Measurements from ENCODE around the gene KLHL12. TPM values are rescaled to one million over a fixed set of nuclear protein-coding genes. Genes with fewer than 3 reads are reported as not detected.
A peak's percentile ranks its signal among the peaks of the same experiment; 100 is the strongest.

Gene KLHL12
- 10 to 100 TPM; 32.9 to 38.8 TPM for total RNA-seq
- 10 to 100 TPM; 32.3 to 35.8 TPM for polyA plus RNA-seq (ENCODE audit: insufficient read length in 2 of 2)
- long read RNA-seq, donor 1, transcript KLHL12-203 (12 exons, 3,359 nt): major isoform, 5 of 5 reads
- long read RNA-seq, donor 1, partial matches to known transcripts: 0 of 5 reads
- long read RNA-seq, donor 1, other reads (novel, unspliced or antisense): 0 of 5 reads
- long read RNA-seq, donor 2, partial matches to known transcripts: 0 of 3 reads
- long read RNA-seq, donor 2, other reads (novel, unspliced or antisense): 0 of 3 reads
- long read RNA-seq, donor 3, transcript KLHL12-203 (12 exons, 3,359 nt): major isoform, 5 of 5 reads
- long read RNA-seq, donor 3, partial matches to known transcripts: 0 of 5 reads
- long read RNA-seq, donor 3, other reads (novel, unspliced or antisense): 0 of 5 reads
- long read RNA-seq, donor 4, transcript KLHL12-203 (12 exons, 3,359 nt): major isoform, 7 of 7 reads
- long read RNA-seq, donor 4, partial matches to known transcripts: 0 of 7 reads
- long read RNA-seq, donor 4, other reads (novel, unspliced or antisense): 0 of 7 reads

DNA sequence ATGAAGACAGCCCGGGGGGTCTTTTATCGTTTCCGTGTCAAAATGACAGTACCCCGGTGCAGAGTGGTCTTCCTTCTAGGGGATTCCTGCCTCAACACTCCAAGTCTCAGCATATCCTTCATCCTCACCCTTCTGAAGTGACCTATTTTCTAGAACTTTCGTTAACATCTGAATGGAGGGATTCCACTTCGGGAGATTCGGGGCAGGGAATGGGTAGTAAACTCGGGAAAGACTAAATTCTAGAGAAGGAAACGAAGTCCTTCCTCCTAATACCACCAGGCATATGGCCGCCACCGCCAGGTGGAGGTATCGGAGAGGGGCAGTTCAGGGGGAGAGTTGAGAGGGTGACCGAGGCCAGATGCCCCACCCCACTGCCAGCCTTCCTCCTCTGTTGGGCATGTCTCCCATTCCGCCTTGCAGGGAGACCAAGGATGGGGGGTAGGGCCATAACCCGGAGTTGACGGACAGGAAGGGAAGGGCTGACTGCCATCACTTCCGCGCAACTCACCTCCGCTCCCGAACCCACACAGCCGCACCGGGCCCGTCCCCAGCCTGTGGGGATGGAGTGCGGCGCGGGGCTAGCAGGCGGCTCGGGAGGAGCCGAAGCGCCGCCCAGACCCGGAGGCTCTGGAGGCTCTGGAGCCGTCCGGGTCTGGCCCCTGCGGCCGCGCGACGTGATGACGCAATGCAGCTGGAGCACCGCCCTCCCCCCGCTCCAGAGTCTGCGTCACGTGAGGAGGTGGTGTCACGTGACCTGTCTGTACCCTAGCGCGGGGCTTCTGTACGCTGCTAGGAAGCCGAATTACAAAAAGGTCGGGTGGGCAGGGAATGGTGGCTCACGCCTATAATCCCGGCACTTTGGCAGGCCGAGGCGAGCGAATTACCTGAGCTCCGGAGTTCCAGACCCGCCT lies at the start of gene KLHL12:
Gene KLHL12, minus strand, starts transcription at position 654 of the 911 bp plus-strand sequence. CDS start 2,072 bp downstream, outside the sequence.
- Histone ChIP-seq H3K27ac (ENCODE audit: low read depth, low read length) (peak within 1 kb of the TSS; percentile 91), H3K4me3 (ENCODE audit: low read depth, low read length) (peak within 1 kb of the TSS; percentile 98), H3K27me3 (ENCODE audit: control insufficient read depth, insufficient read depth, low read length) (no peaks in the 10 kb centered on the region), H3K4me1 (ENCODE audit: control insufficient read depth, insufficient read depth, low read length) (peaks cover 6% of the 10 kb centered on the region), H3K36me3 (ENCODE audit: control insufficient read depth, insufficient read depth, low read length) (no peaks in the 10 kb centered on the region), H3K9me3 (ENCODE audit: control insufficient read depth, insufficient read depth, low read length) (no peaks in the 10 kb centered on the region)
- under 1% methylated on average over 46 of the region's 57 CpGs for WGBS (ENCODE audit: insufficient coverage)
- DNase-seq (ENCODE audit: low read depth in 4 of 6, low spot score in 6 of 6): peak; percentile 89 to 99 (median 96)

DNA sequence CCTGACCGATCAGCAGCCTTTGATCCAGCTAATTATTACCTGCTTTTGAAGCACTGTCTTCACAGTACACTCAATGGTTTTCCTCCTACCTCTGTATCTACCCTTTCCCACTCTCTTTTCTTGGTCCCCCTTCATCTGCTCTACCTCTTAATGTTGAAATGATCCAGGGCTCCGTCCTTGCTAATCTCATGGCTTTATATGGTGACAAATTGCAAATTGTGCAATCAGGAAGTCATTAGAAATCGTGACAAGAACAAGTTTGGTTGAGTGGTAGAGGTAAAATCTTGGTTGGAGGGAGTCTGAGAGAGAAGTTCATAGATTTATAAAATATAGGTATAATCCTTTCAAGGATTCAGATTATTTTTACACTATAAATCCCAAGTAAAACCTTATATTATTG lies 49.6 kb upstream of the KLHL12 start:
- Histone ChIP-seq H3K27ac (ENCODE audit: low read depth, low read length) (no peak overlapping the region), H3K27me3 (ENCODE audit: control insufficient read depth, insufficient read depth, low read length) (peaks cover 16% of the 10 kb centered on the region), H3K4me3 (ENCODE audit: low read depth, low read length) (no peak overlapping the region), H3K4me1 (ENCODE audit: control insufficient read depth, insufficient read depth, low read length) (no peaks in the 10 kb centered on the region), H3K9me3 (ENCODE audit: control insufficient read depth, insufficient read depth, low read length) (no peaks in the 10 kb centered on the region), H3K36me3 (ENCODE audit: control insufficient read depth, insufficient read depth, low read length) (no peaks in the 10 kb centered on the region)
- 77% methylated on average over 2 of the region's 3 CpGs for WGBS (ENCODE audit: insufficient coverage)
- no peak for DNase-seq (ENCODE audit: low read depth in 4 of 6, low spot score in 6 of 6)

DNA sequence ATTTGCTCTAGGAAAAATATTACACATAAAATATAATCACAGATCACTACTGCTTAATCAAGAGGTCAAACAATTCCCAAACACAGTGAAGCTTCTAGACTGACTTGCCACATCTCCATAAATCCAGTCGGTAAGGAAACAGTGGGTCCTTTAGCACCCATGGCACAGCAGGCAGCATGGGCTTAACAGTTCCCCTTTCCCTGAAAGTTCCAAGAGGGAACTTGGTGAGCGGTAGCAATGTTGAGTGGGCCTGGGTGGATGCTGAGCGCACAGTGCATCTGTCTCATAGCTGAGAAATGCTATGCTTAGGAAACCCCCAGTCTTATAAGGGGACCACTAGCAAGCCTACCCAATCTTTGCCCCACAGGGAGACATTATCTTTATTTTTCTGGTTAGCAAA lies 47.8 kb upstream of the KLHL12 start:
- Histone ChIP-seq H3K27me3 (ENCODE audit: control insufficient read depth, insufficient read depth, low read length) (peaks cover 16% of the 10 kb centered on the region), H3K27ac (ENCODE audit: low read depth, low read length) (no peak overlapping the region), H3K9me3 (ENCODE audit: control insufficient read depth, insufficient read depth, low read length) (no peaks in the 10 kb centered on the region), H3K36me3 (ENCODE audit: control insufficient read depth, insufficient read depth, low read length) (no peaks in the 10 kb centered on the region), H3K4me1 (ENCODE audit: control insufficient read depth, insufficient read depth, low read length) (no peaks in the 10 kb centered on the region), H3K4me3 (ENCODE audit: low read depth, low read length) (no peak overlapping the region)
- DNase-seq (ENCODE audit: low read depth in 4 of 6, low spot score in 6 of 6): no peak
- 83% methylated on average over 1 of the region's 3 CpGs for WGBS (ENCODE audit: insufficient coverage)

DNA sequence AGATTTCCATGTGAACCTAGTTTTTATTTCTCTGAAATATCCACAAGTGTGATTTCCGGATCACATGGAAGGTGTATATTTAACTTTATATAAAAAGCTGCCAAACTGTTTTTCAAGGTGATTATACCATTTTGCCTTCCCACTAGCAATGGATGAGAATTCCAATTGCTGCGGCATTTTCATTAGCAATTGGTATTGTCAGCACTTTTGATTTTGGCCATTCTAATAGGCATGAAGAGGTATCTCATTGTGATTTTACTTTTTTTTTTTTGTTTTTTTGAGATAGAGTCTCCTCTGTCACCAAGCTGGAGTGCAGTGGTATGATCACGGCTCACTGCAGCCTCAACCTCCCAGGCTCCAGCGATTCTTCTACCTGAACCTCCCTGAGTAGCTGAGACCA lies 45.0 kb upstream of the KLHL12 start:
- H3K4me3 ChIP-seq (ENCODE audit: low read depth, low read length): no peak overlapping the region
- peaks cover 9% of the 10 kb centered on the region for H3K27me3 ChIP-seq (ENCODE audit: control insufficient read depth, insufficient read depth, low read length)
- peaks cover 2% of the 10 kb centered on the region for H3K4me1 ChIP-seq (ENCODE audit: control insufficient read depth, insufficient read depth, low read length)
- no peak overlapping the region for H3K27ac ChIP-seq (ENCODE audit: low read depth, low read length)
- no peaks in the 10 kb centered on the region for H3K9me3 ChIP-seq (ENCODE audit: control insufficient read depth, insufficient read depth, low read length)
- no CpG with 5 or more reads among the region's 4 CpGs for whole genome bisulfite sequencing (ENCODE audit: insufficient coverage)
- no peaks in the 10 kb centered on the region for H3K36me3 ChIP-seq (ENCODE audit: control insufficient read depth, insufficient read depth, low read length)
- DNase-seq (ENCODE audit: low read depth in 4 of 6, low spot score in 6 of 6): no peak

DNA sequence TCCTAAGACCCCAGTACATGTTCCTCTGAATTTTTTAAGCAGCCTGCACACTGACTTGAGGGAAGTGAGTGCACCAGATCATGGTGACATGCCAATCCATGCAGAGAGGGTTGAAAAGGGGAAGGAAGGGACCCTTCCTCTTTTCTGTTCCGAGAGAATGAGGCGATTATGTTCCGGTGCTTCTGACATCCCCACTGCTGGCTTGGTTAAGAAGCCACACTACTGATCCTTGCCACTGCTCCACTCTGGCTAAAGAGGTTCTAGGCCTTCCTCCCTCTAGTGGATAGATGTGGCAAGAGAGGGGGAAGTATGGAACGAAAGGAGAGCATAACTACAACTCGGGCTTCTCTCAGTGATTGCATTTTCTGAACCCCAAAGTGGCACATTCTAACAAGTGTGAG lies 41.9 kb upstream of the KLHL12 start:
- H3K4me3 ChIP-seq (ENCODE audit: low read depth, low read length): no peak overlapping the region
- peaks cover 13% of the 10 kb centered on the region for H3K4me1 ChIP-seq (ENCODE audit: control insufficient read depth, insufficient read depth, low read length)
- H3K27ac ChIP-seq (ENCODE audit: low read depth, low read length): no peak overlapping the region
- H3K36me3 ChIP-seq (ENCODE audit: control insufficient read depth, insufficient read depth, low read length): no peaks in the 10 kb centered on the region
- peak in 2 of 6 donors; percentile 67 to 68 for DNase-seq (ENCODE audit: low read depth in 4 of 6, low spot score in 6 of 6)
- 20% methylated on average over 1 of the region's 5 CpGs for WGBS (ENCODE audit: insufficient coverage)
- no peaks in the 10 kb centered on the region for H3K9me3 ChIP-seq (ENCODE audit: control insufficient read depth, insufficient read depth, low read length)
- no peaks in the 10 kb centered on the region for H3K27me3 ChIP-seq (ENCODE audit: control insufficient read depth, insufficient read depth, low read length)

DNA sequence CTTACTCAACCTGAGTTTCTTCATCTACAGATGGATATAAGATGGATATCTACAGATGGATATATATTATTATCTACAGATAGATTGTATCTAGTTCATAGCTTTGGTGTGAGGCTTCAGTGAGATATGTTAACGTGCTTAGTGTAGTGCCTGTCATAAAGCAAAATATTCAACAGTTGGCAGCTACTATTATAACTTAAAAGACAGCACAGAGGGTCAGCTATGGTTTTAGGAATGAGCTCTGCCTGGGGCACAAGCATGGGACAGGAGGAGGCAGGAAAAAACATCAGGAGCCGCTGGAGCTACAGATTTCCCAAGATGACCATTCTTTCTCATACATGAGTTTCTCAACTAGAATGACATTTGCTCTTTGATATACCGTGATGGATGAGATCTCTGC lies 41.3 kb upstream of the KLHL12 start:
- Histone ChIP-seq H3K4me3 (ENCODE audit: low read depth, low read length) (peak overlapping the region; percentile 74), H3K4me1 (ENCODE audit: control insufficient read depth, insufficient read depth, low read length) (peaks cover 13% of the 10 kb centered on the region), H3K27ac (ENCODE audit: low read depth, low read length) (no peak overlapping the region), H3K9me3 (ENCODE audit: control insufficient read depth, insufficient read depth, low read length) (no peaks in the 10 kb centered on the region), H3K36me3 (ENCODE audit: control insufficient read depth, insufficient read depth, low read length) (peaks cover 3% of the 10 kb centered on the region), H3K27me3 (ENCODE audit: control insufficient read depth, insufficient read depth, low read length) (no peaks in the 10 kb centered on the region)
- DNase-seq (ENCODE audit: low read depth in 4 of 6, low spot score in 6 of 6): no peak
- WGBS (ENCODE audit: insufficient coverage): no CpG with 5 or more reads among the region's 3 CpGs

DNA sequence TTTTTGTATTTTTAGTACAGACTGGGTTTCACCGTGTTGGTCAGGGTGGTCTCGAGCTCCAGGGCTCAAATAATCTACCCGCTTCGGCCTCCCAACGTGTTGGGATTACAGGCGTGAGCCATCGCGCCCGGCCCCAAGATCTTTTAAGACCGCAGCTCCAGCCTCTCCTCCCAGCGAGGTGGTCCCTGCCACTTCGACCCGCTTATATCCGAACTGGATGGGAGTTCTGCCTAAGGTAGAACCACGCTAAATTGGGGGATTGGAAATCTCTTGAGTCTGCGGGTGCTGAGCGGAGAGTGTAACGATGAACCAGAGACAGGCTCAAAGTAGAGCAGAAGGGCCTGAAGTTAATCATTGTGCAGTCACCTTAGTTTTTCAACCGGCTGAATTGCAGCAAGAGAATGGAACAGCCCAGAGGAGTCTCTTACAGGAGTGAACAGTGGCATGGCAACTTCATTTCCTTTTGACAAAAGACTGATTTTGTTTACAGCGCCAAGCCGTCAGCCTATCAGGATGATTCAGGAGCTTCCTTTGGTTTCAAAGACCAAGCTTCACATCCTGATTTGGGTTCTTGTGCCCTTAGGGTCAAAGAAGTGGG lies 40.7 kb upstream of the KLHL12 start:
- Histone ChIP-seq H3K4me1 (ENCODE audit: control insufficient read depth, insufficient read depth, low read length) (peaks cover 13% of the 10 kb centered on the region), H3K4me3 (ENCODE audit: low read depth, low read length) (peak overlapping the region; percentile 74), H3K27me3 (ENCODE audit: control insufficient read depth, insufficient read depth, low read length) (no peaks in the 10 kb centered on the region), H3K36me3 (ENCODE audit: control insufficient read depth, insufficient read depth, low read length) (peaks cover 6% of the 10 kb centered on the region), H3K9me3 (ENCODE audit: control insufficient read depth, insufficient read depth, low read length) (no peaks in the 10 kb centered on the region), H3K27ac (ENCODE audit: low read depth, low read length) (peak overlapping the region; percentile 64)
- no peak for DNase-seq (ENCODE audit: low read depth in 4 of 6, low spot score in 6 of 6)
- WGBS (ENCODE audit: insufficient coverage): under 1% methylated on average over 19 of the region's 21 CpGs

DNA sequence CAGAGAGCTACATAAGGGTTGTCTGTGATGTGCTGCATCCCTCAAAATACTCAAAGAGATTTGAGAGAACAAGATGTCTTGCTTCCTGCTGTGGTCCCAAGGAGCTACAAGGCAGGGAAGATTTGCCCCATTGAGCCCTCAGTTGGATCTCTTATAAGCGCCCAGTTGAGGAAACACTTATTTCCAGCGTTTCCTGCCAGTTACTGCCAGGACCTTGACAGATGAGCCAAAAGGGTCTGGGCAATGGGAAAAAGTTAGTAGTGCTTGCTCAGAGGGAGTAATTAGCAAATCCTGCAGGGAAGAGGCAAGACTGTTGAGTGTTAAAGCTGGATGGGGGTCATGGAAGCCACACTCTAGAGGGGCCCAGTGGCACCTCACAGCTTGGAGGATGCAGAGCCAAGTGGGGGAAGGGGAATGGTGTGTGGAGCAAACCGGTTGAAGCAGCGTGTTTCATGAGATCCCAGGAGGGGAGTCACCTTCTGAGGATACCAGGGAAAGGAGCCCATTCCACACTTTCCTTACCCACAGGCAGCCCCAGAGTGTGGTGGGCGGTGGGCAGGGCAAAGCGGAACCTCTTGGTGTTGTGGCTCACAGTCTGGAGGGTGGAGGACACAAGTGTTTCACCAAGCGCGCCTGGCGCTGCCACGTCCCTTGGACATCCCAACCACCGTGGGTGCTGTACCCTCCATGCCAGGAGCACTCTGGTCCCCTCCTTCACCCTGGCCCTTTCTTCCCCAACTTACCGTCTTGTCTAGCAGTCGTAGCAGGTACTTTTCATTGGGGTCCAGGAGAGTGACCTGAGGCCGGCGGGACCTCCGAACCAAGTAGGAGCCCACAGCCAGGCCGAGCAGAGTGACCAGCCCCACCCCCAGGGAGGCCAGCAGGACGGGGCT lies 39.2 kb upstream of the KLHL12 start:
- H3K4me1 ChIP-seq (ENCODE audit: control insufficient read depth, insufficient read depth, low read length): peaks cover 13% of the 10 kb centered on the region
- WGBS (ENCODE audit: insufficient coverage): 42% methylated on average over 15 of the region's 18 CpGs
- no peaks in the 10 kb centered on the region for H3K9me3 ChIP-seq (ENCODE audit: control insufficient read depth, insufficient read depth, low read length)
- no peaks in the 10 kb centered on the region for H3K27me3 ChIP-seq (ENCODE audit: control insufficient read depth, insufficient read depth, low read length)
- DNase-seq (ENCODE audit: low read depth in 4 of 6, low spot score in 6 of 6): peak in 1 of 6 donors; percentile 7
- H3K36me3 ChIP-seq (ENCODE audit: control insufficient read depth, insufficient read depth, low read length): peaks cover 18% of the 10 kb centered on the region
- peak overlapping the region; percentile 89 for H3K4me3 ChIP-seq (ENCODE audit: low read depth, low read length)
- peak overlapping the region; percentile 85 for H3K27ac ChIP-seq (ENCODE audit: low read depth, low read length)

Data from spinal cord (tissue), 10 donors.